IMR-90 (cell line): ENCODE results near the gene AMZ2.

Experiments
- POLR2A ChIP-seq: IDR thresholded peaks from 2 replicates; pipeline ENCODE4 v1.6.1; 2012; ENCODE audit warnings: mild to moderate bottlenecking, low read depth, low read length
- TF ChIP-seq, protein P1 (sequence below): conservative IDR thresholded peaks from 2 replicates; pipeline ENCODE4 v1.5.1; 2012; ENCODE audit warnings: mild to moderate bottlenecking, low read depth, low read length, improper control_type of control experiment

DNA sequence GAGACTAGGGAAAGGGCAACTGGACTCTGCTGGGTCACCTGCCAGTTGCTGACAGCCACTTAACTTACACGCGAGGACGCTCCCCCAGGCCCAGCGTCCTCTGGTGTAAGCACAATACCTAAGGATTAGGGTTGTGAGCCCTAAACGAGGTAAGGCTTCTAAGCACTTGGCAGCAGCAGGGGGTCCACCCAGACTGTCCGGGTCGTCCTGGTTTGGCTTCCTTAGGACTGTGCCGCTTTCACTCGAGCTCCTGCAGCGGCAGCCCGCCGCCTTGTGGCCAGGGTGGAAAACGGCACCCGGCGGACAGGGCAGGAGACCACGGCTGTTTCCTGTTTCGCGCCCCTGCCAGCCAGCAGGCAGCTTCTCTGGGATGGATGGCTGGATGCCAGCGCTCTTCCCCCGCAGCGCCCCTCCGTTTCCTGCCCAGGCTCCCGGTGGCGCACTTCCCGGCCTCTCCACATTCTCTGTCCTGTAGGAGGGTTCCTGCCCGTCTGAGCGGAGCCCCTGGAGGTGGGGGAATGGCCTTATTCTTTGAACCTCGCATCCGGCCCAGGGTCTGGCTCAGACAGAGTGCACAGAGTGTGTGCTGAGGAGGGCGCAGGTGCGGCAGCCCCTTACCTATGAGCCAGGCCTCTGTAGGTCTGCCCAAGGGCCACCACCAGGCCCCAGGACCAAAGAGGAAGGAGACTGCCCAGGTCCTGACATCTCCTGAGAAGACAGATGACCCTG is 47.0 kb upstream of the AMZ2 start:
- TF ChIP-seq, protein P1, sequence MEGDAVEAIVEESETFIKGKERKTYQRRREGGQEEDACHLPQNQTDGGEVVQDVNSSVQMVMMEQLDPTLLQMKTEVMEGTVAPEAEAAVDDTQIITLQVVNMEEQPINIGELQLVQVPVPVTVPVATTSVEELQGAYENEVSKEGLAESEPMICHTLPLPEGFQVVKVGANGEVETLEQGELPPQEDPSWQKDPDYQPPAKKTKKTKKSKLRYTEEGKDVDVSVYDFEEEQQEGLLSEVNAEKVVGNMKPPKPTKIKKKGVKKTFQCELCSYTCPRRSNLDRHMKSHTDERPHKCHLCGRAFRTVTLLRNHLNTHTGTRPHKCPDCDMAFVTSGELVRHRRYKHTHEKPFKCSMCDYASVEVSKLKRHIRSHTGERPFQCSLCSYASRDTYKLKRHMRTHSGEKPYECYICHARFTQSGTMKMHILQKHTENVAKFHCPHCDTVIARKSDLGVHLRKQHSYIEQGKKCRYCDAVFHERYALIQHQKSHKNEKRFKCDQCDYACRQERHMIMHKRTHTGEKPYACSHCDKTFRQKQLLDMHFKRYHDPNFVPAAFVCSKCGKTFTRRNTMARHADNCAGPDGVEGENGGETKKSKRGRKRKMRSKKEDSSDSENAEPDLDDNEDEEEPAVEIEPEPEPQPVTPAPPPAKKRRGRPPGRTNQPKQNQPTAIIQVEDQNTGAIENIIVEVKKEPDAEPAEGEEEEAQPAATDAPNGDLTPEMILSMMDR, result peak; percentile 72
- TF ChIP-seq POLR2A, result no peak
